HG03066 (cell line): ENCODE data around the gene AHCYL2.
A peak's percentile ranks its signal among the peaks of the same experiment; 100 is the strongest.
"Not testable (repeated sequence)": the region's sequence is repeated elsewhere in the genome, so short reads cannot be mapped to it uniquely, and the experiment has no call there.

ENCODE experiments used
- ATAC-seq: cut with Tn5 transposase; IDR thresholded peaks from one replicate; pipeline ENCODE4 v1.9.1; 2021; ENCODE audit warnings: low read depth; ENCODE audit not compliant: unreplicated experiment

AHCYL2 gene

DNA sequence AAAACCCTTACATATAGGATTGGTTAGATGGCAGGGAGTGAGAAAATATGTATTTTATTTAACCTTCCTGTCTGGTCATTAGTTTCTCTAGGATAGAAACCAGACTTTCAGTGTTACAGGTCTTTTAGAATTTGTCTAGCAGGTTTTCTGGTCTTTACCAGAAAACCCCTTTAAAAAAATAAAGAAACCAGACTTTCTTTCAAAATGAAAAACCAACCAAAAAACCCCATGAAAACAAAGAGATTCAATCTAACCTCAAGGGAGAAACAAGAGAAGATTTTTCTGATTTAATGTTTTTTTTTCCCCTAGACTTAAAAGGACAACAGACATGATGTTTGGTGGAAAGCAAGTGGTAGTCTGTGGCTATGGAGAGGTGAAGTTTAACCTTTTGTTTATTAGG, 180.7 kb downstream of the AHCYL2 start:
- no peak for ATAC-seq

DNA sequence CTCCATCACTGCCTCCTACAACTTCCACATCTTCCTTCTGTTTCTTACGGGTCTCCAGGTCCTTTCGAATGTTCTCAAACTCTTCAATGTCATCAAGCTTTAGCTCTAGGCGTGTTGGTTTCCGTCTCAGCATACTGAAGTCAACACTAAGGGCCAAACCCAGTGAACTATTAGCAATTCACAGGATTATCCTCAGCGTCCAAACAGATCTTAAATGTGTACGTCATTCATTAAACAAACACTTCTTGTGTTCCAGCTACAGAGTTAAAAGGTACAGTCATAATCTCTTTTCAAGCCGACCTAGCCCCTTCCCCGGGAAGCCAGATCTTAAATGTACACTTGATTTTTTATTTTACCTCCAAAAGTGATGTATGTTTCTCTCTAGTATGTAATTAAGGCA, 185.4 kb downstream of the AHCYL2 start:
- not testable (repeated sequence) for ATAC-seq

DNA sequence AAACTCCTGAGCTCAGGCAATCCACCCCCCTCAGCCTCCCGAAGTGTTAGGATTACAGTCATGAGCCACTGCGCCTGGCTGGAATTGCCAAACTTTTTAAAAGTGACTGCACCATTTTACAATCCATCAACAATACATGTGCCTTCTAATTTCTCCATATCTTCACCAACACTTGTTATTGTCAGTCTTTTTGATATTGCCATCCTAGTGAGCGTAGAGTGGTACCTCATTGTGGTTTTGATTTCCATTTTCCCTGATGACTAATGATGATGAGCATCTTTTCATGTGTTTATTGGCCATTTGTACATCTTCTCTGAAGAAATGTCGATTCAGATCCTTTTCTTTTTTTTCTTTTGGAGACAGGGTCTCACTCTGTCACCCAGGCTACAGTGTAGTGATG, 187.7 kb downstream of the AHCYL2 start:
- no peak for ATAC-seq

DNA sequence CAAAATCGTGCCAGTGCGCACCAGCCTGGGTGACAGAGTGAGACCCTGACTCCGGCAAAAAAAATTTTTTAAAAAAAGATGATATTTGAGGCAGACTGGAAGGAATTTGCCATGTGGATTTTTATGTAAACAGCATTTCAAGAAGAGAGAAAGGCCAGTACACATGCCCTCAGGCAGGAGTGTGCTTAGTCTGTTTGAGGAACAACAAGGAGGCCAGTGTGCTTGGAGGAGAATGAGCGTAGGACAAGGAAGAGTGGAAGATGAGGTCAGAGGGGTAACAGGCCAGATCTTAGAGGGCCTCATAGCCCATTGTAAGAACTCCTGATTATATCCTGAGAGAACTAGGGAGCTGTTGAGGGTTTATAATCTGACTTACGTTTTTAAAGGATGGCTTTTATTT, 192.2 kb downstream of the AHCYL2 start:
- ATAC-seq = no peak

DNA sequence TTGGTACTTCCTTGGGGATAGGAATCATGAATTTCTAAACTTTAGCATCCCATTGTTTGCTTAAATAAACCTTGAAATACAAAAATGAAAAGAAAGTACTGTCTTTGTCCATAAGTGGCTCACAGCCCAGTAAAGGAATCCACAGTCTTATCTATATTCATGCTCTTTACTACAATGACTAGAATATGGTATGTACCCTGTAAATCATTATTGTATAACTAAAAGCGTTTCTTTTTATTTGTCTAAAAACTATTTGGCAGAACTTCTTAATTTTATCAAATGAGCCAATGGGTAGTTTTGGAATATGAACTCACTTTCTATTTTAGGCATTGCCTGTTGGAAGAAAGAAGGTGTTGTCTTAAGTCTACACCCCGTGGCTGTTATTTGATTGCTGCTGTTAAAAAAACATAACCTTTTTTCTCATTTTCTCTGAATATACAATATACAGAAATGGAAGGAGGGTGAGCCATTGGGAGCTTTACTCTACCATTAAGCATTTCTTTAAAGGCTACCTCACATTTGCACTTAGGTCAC, 197.0 kb downstream of the AHCYL2 start:
- no peak for ATAC-seq

DNA sequence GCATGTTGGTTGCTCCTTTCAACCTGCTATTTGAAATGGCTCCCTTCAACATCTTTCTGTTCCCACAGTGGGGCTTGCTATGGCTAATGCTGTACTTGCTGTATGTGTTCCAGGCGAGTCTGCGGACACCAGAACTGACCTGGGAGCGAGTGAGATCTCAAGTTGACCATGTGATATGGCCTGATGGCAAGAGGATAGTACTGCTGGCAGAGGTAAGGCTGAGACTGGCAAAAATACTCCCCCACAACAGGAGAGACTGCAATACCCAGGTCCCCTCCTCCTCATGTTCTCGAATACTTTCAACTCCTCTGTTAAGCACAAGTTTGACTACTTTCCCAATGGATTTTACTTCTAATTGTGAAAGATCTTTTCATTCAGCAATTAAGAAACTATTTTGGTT, 197.9 kb downstream of the AHCYL2 start:
- ATAC-seq = no peak

DNA sequence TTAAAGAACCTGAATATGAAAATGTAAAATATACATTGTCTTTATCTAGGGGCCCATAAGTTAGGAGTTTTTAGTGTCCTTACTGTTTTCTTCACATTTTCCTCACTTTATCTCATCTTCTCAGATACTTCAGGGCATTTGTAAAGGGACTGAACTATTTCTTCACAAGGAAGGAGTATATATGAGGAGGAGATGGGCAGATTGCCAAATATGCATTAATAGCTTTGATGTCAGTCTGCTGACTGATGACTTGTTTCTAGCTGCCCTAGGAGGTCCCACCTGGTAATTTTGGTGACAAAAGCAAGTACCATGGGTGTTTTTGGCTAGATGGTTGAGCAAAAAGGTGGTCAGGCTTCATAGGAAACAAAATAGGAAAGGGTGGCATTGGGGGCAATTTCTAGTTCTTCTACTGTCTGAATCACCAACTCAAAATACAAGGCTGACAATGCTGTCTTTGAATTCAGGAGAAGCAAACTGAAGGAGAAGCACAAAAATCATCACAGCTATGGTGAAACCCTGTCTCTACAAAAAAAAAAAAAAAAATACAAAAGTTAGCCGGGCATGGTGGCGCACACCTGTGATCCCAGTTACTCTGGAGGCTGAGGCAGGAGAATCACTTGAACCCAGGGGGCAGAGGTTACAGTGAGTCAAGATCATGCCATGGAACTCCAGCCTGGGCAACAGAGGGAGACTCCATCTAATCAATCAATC, 199.0 kb downstream of the AHCYL2 start:
- no peak for ATAC-seq

DNA sequence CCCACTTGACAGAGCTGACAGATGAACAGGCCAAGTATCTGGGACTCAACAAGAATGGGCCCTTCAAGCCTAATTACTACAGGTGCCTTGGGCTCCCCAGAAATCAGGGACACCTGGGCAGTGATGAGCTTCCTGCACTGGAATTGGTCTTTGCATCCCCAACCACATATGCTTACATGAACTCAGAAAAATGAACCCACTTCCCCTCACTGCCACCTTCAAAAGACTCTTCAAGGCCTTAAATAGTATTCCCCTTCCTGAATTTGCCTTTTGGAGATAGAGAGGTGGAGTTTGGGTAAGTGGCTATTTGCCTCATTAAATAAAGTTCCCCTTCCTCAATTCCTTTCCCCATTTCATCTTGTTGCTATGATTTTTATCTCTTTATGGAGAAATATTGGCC, 201.7 kb downstream of the AHCYL2 start:
- ATAC-seq = no peak

DNA sequence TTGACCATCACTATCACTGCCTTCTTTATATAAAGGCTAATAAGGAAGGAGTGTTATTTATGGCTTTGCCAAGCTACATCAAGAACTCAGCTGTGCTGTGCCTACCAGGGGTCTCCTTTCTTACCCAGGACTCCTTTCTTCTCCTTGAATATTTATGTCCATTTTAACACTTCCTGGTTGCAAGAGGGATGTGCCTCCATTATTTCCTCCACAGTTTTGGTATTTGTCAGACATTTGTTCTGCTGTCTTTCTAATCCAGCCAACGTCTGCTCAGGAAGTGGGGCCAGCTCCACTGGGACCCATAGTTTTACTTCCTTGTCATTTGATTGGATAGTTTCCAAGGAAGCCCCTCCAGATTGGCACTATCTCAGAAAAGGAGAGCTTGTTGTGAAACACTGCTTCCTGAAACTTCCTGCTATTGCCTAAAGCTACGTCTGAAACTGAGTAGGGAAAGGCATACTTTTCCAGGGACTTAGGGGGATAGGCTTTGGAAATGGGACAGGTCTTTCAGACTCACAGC, 202.8 kb downstream of the AHCYL2 start:
- ATAC-seq = no peak

DNA sequence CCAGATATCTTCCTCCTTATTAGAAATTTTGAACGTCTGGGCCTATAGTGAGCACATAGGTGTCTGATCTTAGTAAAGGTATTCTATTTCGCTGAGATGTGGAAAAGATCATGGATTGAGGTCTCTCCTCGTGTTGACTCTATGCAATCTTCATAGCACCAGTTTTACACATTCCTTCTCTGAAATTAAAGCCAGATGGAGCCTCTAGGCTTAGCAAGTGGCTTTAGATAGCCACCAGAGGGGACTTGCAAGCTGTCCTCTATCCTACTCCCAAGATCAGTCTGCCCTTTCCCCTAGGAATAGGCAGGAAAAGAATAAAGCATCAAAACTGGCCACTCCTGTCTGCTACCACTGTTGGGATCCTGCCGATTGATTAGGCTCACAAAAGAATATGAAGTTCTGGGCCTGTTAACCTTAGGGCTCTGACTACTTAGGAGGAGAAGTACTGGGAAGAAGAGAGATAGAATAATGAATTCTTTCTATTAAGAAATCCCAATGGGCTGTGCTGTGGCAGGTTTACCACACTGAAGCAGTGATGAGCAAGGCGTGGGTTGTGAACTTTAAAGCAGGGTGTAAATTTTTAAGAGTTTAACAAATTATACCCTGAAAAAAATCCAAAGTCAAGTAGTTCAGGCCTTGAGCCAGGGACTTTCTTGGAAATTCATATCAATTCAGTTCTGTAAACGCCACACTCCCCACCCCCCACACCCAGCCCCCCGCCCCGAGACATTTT, 207.2 kb downstream of the AHCYL2 start:
- no peak for ATAC-seq

DNA sequence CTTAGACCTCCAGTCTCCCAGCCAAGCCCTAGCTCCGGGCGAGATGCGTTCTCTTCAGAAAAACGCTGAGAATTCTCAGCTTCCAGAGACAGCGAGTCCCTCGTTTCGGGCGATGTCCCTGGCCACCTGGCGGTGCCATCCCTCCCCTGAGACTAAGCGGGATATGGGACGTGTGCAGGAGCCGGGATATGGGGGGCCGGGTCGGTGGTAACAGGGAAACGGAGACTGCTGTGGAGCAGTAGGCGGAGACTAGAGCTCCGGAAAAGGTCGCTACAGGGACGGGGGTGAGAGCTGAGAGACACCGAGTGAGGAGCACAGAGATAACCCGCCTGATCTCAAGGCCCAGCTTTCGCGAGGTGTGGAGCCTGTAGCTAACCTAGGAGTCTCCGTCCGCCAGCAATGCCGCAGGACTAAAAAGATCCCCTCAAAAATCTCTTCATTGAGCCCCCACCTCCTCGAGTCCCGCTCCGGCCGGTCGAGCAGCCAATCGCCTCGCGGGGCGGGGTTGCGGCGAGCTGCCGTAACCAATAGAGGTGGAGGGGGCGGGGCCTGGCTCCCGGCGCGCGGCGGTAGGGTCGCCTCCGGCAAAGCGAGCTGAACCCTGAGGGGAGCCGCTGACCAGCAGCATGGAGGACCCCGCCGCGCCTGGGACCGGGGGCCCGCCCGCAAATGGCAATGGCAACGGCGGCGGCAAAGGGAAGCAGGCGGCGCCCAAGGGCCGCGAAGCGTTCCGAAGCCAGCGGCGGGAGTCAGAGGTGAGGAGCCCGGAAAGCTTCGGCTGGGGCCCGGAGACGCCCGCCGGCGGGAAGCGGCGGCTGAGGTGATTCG, 209.2 kb downstream of the AHCYL2 start, which contains the start of gene STRIP2:
STRIP2 (plus strand) TSS at position 586 of the 828 bp plus-strand sequence; CDS start at position 627, 41 bp downstream.
- peak; percentile 92 for ATAC-seq

DNA sequence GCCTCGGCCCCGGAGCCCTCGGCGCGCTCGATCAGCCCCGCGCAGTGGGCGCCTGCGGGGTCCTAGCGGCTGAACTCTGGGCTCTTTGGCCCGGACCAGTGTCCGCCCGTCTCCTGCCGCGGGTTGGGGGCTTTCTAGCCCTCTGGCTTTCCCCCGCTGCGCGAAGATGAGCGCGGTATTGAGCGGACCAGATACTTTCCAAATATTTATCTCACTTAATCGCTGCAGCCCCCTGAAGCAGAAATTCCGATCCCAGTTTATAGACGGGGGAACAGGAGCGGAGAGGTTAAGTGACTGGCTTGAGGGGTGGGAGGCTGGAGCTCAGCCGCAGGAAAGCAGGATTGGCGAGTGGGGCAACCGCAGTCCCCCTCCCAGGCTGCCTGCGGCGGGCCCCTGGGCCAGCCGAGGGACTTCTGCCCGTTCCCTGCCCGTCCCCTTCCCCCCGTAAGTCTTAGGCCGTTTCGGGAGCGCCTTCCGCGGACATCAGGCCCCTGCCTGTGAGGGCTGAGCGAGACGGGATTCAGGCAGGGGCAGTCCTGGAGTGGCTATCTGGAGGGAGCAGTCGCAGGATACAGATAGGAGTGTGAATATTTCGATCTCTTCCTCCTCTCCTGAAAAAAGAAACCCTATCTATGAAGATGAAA, 210.0 kb downstream of the AHCYL2 start:
- ATAC-seq = no peak

DNA sequence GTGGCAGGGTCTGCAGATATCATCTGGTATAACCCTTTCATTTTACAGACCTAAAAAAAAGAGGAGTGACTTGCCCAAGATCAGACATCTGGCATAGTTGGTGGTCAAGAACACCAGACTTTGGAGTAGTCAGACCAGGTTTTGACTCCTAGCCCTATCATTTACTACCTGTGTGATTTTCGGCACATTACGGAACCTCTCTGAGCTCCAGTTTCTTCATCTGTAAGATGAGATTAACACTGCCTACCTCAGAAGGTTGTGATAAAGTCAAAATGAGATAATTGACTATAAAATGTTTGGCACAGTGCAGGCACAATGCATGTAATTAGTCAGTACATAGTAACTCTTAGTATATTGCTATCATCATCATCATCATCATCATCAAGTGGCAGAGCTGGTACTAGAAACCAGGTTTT, 210.6 kb downstream of the AHCYL2 start:
- no peak for ATAC-seq

DNA sequence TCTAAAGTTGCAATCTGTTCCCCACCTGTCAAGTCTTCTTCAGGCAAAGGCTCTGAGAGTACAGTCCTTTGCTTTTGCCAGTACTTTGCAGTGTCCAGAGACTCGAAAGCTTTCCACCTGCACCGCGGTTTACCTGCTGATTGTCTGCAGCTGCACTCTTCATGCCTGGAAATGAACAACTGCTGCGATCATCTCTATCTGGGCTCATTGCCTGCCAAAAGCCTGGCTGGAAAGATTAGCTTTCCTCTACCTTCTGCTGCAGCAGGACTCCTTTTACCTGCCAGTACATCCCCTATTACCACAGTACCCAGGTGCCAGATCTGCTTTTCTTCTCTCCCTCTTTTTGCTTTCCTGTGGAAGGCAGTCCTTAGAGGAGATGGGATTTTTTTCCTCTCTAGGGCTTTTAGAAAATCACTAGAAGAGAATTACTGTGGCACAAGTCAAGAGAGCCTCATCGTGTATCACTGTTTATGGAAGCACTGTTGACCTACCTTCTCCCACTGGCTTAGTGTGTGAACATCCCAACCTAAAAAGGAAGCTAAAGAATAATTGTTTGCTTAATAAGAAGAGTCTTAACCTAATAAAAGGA, 211.6 kb downstream of the AHCYL2 start:
- ATAC-seq = no peak

DNA sequence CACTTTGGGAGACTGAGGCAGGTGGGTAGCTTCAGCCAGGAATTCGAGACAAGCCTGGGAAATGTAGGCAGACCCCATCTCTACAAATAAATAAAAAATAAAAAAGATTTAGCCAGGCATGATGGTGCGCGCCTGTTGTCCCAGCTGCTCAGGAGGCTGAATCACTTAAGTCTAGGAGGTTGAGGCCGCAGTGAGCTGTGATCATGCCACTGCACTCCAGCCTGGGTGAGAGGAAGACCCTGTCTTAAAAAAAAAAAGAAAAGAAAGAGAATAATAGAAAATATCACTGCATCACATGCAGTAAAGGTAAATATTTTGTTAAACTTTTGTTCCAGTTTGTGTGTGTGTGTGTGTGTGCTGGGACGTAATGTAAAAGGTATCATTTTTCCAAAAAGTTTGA, 212.4 kb downstream of the AHCYL2 start:
- no peak for ATAC-seq

DNA sequence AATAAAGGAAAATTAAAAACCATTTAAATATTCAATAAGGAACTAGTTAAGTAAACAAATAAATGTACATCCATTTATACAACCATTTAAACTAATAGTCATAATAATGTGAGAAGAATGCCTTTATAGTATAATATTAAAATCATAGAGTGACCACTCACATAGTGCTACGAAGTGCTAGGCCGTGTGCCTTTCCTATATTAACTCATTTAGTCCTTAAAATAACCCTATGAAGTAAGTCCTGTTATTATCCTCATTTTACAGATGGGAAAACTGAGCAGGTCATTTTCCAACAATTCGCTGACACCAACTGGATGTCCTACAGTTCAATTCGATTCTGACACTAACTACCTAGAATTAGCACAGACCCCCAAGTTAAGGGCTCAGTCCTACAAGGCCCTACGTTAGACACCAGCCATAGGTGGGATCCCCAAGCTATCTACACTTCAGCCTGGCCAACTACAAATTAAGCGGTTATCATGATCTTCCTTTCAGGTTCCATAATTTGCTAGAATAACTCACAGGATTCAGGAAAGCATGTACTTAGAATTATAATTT, 213.5 kb downstream of the AHCYL2 start:
- ATAC-seq = no peak

DNA sequence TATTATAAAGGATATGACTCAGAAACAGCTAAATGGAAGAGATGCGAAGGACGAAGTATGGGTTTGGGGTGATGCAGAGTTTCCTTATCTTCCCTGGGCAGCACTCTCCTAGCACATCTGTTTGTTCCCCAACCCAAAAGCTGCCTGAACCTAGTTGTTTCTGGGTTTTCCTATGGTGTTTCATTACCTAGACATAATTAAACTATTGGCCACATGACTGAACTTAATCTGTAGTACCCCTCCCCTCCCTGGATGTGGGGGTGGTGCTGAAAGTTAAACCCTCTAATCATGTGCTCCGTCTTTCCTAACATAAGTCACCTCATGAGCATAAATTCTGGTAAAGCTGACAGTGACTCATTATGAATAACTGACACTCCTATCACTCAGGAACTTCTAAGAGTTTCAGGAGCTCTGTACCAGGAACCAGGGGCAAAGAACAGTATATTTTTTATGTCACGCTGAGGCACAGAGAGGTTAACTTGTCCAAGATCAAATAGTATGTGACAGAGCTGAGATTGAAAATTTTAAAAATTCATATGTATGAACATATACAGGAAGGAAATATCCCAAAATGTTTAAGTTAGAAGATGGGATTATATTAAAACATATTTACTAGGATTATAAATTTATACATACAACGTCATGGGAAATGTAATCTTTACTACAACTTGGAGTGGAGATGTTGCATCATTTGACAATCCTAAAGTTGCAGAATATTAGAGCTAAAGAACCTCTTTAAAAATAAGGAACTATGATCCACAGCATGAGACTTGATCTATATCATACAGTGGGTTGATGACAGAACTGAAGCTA, 214.2 kb downstream of the AHCYL2 start:
- no peak for ATAC-seq

DNA sequence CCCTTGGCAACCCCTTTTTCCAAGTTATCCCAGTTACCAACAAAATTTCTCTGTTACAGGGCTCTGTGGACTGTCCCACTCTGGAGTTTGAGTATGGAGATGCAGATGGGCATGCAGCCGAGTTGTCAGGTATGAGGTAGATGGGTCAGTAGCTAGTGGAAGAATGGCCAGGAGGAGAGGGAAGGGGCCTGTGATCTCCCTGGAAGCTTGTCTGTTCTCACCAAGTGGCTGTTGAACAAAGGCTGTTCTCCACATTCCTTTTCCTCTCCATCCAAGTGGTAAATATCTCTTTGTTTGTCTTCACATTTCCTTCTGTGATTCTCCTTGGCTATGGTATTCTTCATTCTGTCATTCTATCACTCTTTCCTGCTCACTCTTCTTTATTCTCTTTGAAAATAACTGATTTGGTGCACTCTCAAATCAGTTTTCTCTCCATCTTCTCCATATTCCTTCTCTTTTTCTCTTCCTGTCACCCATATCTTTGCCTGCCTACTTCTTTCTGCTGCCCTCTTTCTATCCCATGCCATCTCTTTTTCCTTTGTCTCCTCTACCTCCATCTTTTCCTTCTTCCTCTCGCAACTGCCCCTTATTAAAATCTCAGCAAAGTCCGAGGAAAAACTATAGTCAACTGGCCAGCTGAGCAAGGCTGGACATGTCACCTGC, 215.3 kb downstream of the AHCYL2 start:
- ATAC-seq = no peak
